Measurements from ENCODE around the gene SRSF5. TPM values are rescaled to one million over a fixed set of nuclear protein-coding genes. Genes with fewer than 3 reads are reported as not detected.

SRSF5 gene
- total and polyA plus RNA-seq, 2 donors from 2014 or later: 207 to 340 TPM

DNA sequence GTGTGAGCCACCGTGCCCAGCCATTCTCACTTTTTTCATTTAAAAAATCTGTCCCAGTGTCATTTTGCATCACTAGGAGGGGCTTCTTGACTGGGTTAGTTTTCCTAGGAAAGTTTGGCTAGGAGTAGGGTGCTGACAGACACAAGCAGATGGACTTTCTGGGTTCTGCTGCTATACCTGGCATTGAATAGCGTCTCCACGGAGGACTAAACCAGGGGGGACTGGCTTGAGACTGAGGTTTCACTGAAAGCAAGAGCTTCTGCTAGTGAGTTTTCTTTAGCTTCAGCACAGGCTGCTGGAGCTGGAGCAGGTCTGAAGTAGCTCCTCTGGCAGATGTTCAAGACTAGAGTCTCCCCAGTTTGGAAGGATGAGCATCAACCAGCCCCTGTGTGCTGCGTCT, 28.7 kb downstream of the SRSF5 start:
- H3K4me1 ChIP-seq (ENCODE audit: control insufficient read depth in 2 of 3, insufficient read depth in 2 of 3, low read depth in 1 of 3, low read length in 3 of 3): no peaks in the 10 kb centered on the region
- TF ChIP-seq, protein P1, sequence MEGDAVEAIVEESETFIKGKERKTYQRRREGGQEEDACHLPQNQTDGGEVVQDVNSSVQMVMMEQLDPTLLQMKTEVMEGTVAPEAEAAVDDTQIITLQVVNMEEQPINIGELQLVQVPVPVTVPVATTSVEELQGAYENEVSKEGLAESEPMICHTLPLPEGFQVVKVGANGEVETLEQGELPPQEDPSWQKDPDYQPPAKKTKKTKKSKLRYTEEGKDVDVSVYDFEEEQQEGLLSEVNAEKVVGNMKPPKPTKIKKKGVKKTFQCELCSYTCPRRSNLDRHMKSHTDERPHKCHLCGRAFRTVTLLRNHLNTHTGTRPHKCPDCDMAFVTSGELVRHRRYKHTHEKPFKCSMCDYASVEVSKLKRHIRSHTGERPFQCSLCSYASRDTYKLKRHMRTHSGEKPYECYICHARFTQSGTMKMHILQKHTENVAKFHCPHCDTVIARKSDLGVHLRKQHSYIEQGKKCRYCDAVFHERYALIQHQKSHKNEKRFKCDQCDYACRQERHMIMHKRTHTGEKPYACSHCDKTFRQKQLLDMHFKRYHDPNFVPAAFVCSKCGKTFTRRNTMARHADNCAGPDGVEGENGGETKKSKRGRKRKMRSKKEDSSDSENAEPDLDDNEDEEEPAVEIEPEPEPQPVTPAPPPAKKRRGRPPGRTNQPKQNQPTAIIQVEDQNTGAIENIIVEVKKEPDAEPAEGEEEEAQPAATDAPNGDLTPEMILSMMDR (IDR thresholded peaks at IDR 0.05; ENCODE audit: borderline replicate concordance, extremely low read depth, insufficient read depth): no peak
- H3K36me3 ChIP-seq (ENCODE audit: control insufficient read depth in 2 of 3, insufficient read depth in 3 of 3, low read length in 3 of 3): no peaks in the 10 kb centered on the region
- H3K4me3 ChIP-seq (ENCODE audit: low read length in 3 of 3): no peak overlapping the region
- H3K27ac ChIP-seq (ENCODE audit: low read depth in 2 of 2, low read length in 2 of 2): no peak overlapping the region
- intact Hi-C loops (cut with DNase I): no loop called here
- H3K9me3 ChIP-seq (ENCODE audit: control insufficient read depth in 2 of 3, insufficient read depth in 1 of 3, low read length in 3 of 3): no peaks in the 10 kb centered on the region
- H3K9ac ChIP-seq (ENCODE audit: low read length in 3 of 3): no peak overlapping the region
- no peak for DNase-seq
- H3K27me3 ChIP-seq (ENCODE audit: control insufficient read depth, insufficient read depth, low read length): no peaks in the 10 kb centered on the region
- no peak for FAIRE-seq

DNA sequence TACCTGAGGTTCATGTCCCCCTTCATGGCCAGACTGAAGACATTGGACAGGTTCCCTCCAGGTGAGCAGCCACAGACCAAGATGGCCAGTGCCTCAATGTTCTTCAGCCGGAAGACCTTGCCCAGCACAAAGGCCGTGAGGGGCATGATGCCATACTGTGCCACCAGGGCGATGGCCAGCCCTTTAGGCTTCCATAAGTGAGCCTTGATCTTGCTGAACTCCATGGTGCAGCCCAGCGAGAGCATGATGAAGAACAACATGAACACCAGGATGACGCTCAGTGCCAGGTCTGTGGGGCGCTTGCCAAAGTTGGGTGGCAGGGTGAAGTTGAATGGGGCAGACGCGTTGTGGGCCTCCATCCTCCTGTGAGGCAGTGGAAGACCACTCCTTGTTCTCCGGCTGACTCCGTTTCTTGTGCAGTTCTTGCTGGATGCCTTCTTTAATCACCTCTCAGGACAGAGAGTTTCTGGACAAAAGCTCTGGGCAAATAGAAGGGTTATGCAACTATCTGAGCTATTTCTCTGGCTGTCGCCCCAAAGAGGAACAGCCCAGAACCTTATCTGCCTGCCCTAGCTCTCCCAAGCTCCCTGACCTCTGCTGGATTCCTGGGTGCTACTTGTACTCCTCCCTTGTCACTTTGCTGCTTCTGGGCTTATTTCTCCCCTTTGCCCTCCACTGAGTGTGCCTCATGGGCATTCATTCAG, 30.0 kb downstream of the SRSF5 start, which contains the start of gene SLC10A1:
Gene SLC10A1 (minus strand): TSS at position 445 of the 704 bp plus-strand sequence. CDS start 86 bp downstream, at position 359.
- no peak within 1 kb of the TSS for H3K27ac ChIP-seq (ENCODE audit: low read depth in 2 of 2, low read length in 2 of 2)
- no peaks in the 10 kb centered on the region for H3K9me3 ChIP-seq (ENCODE audit: control insufficient read depth in 2 of 3, insufficient read depth in 1 of 3, low read length in 3 of 3)
- H3K9ac ChIP-seq (ENCODE audit: low read length in 3 of 3): no peak within 1 kb of the TSS
- no peak for DNase-seq
- no peak within 1 kb of the TSS for H3K4me3 ChIP-seq (ENCODE audit: low read length in 3 of 3)
- H3K27me3 ChIP-seq (ENCODE audit: control insufficient read depth, insufficient read depth, low read length): no peaks in the 10 kb centered on the region
- no peaks in the 10 kb centered on the region for H3K4me1 ChIP-seq (ENCODE audit: control insufficient read depth in 2 of 3, insufficient read depth in 2 of 3, low read depth in 1 of 3, low read length in 3 of 3)
- TF ChIP-seq, protein P1 (IDR thresholded peaks at IDR 0.05; ENCODE audit: borderline replicate concordance, extremely low read depth, insufficient read depth): no peak
- H3K36me3 ChIP-seq (ENCODE audit: control insufficient read depth in 2 of 3, insufficient read depth in 3 of 3, low read length in 3 of 3): no peaks in the 10 kb centered on the region
- no peak for FAIRE-seq
- intact Hi-C loops (cut with DNase I): no loop called here

DNA sequence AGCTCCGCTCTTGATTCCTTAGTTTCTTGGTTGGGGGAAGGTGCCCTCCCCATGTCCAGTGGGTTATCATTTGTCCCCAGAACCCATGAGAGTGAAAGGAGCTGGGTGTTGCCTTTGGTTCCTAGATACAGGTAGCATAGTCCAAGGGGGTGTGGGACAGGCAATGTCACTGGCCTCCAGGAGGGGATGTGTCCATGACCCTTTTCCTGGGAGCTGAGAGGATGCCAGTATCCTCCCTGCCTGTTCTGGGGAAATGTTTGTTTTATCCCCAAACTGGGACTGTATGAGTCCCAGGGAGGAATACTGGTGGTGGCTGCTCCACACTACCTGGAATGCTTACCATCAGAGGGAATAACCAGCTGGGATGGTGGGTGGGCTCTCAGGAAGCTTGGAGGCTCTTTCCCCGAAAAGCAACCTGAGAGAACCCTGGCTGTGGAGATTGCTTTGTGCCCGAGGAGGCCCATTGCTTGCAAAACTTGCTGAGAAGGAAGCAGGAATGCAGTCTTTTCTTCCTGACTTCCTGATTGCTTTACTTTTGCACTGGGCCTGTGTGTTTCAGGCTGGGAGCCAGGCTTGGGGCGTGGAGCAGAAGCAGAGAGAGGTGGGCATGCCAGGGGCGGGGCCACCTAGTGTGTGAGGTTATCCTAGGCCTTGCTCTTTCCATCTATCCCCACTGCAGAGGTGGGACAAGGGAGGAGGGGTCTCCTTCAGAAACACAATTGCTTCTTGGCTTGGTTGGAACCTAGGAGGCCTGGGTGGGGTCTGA, 30.8 kb downstream of the SRSF5 start:
- DNase-seq (no peak), FAIRE-seq (no peak)
- Histone ChIP-seq H3K27me3 (ENCODE audit: control insufficient read depth, insufficient read depth, low read length) (no peaks in the 10 kb centered on the region), H3K4me3 (ENCODE audit: low read length in 3 of 3) (no peak overlapping the region), H3K36me3 (ENCODE audit: control insufficient read depth in 2 of 3, insufficient read depth in 3 of 3, low read length in 3 of 3) (no peaks in the 10 kb centered on the region), H3K9me3 (ENCODE audit: control insufficient read depth in 2 of 3, insufficient read depth in 1 of 3, low read length in 3 of 3) (no peaks in the 10 kb centered on the region), H3K4me1 (ENCODE audit: control insufficient read depth in 2 of 3, insufficient read depth in 2 of 3, low read depth in 1 of 3, low read length in 3 of 3) (no peaks in the 10 kb centered on the region), H3K9ac (ENCODE audit: low read length in 3 of 3) (no peak overlapping the region), H3K27ac (ENCODE audit: low read depth in 2 of 2, low read length in 2 of 2) (no peak overlapping the region)
- intact Hi-C loops (cut with DNase I): no loop called here
- TF ChIP-seq, protein P1 (IDR thresholded peaks at IDR 0.05; ENCODE audit: borderline replicate concordance, extremely low read depth, insufficient read depth): no peak

Data from kidney (tissue), 14 donors.